ENCODE data around the gene NFKBIE. TPM values are rescaled to one million over a fixed set of nuclear protein-coding genes. Genes with fewer than 3 reads are reported as not detected.

The NFKBIE gene
- total and polyA plus RNA-seq, 2 of the 13 experiments (the other 11 are each of a cell fraction or from before 2014, with no cell fraction given), result 6.7 to 14.5 TPM

GRCh38 chr6:44237021-44237812 lies 28.1 kb downstream of the NFKBIE start (continued):
- TF ChIP-seq PAWR (CRISPR knock-in tag; IDR thresholded peaks at IDR 0.05; ENCODE audit: borderline replicate concordance), result peak; percentile 20; the same call in 1 of the 2 replicates
- no peak for TF ChIP-seq ZNF878 (CRISPR knock-in tag; IDR thresholded peaks at IDR 0.05)
- no peak for TF ChIP-seq ARHGAP35 (CRISPR knock-in tag; IDR thresholded peaks at IDR 0.05; ENCODE audit: borderline replicate concordance)
- TF ChIP-seq ARNT (IDR thresholded peaks at IDR 0.05), result no peak
- peak; percentile 62; the same call in 1 of the 2 replicates for TF ChIP-seq RCOR2 (CRISPR knock-in tag; IDR thresholded peaks at IDR 0.05)
- TF ChIP-seq ZNF101 (CRISPR knock-in tag; IDR thresholded peaks at IDR 0.05; ENCODE audit: borderline replicate concordance, low read depth), result no peak
- TF ChIP-seq HMG20B (CRISPR knock-in tag; conservative IDR thresholded peaks at IDR 0.05), result no peak
- TF ChIP-seq ZNF572 (CRISPR knock-in tag; IDR thresholded peaks at IDR 0.05), result peak; percentile 54; the same call in 1 of the 2 replicates
- no peak for TF ChIP-seq MBNL3 (CRISPR knock-in tag; conservative IDR thresholded peaks at IDR 0.05)
- no peak for TF ChIP-seq MAF1 (CRISPR knock-in tag; IDR thresholded peaks at IDR 0.05; ENCODE audit: borderline replicate concordance)
- TF ChIP-seq ZFY (CRISPR knock-in tag; IDR thresholded peaks at IDR 0.05), result peak; percentile 78
- TF ChIP-seq E2F1 (CRISPR knock-in tag; IDR thresholded peaks at IDR 0.05), result no peak
- TF ChIP-seq U2AF1 (optimal IDR thresholded peaks at IDR 0.05; ENCODE audit: low read depth, low read length), result no peak

Measured in HepG2 (cell line).